ENCODE measurements around the gene DPYSL3. TPM values are rescaled to one million over a fixed set of nuclear protein-coding genes. Genes with fewer than 3 reads are reported as not detected.

DPYSL3 gene
- polyA plus RNA-seq, 1 of the 3 experiments (the other 2 are of a cell fraction): 123 TPM

- H3K27ac ChIP-seq (ENCODE audit: low read depth in 2 of 2, low read length in 1 of 2): no peak overlapping the region; a peak in 1 of 4 replicates
Observed at GRCh38 chr5:147382776-147383175, 127.1 kb downstream of the DPYSL3 start.

More at GRCh38 chr5:147382776-147383175, 127.1 kb downstream of the DPYSL3 start:
- no peak overlapping the region for H3K4me2 ChIP-seq
- H3K4me3 ChIP-seq (ENCODE audit: low read depth in 2 of 2, low read length in 1 of 2): no peak overlapping the region
- CTCF ChIA-PET: interaction anchor here (0.9 to 3.1 kb wide), 3 partner anchors 9 to 196 kb away, joined by 3 to 10 read pairs (median 3); no protein-coding TSS in a partner anchor
- H3F3A ChIP-seq (replicated peaks; ENCODE audit: insufficient read depth): no peaks in the 10 kb centered on the region
- no peak for DNase-seq
- H4K20me1 ChIP-seq (ENCODE audit: insufficient read depth): no peaks in the 10 kb centered on the region
- H3K36me3 ChIP-seq (replicated peaks in 1 of 2; ENCODE audit: control insufficient read depth in 1 of 2, insufficient read depth in 2 of 2, low read length in 1 of 2): no peaks in the 10 kb centered on the region
- no peaks in the 10 kb centered on the region for H3K79me2 ChIP-seq (ENCODE audit: insufficient read depth)
- H3K9me3 ChIP-seq: no peaks in the 10 kb centered on the region
- WGBS (ENCODE audit: low lambda C conversion rate): 89% methylated on average over 4 of the region's 4 CpGs
- POLR2A ChIA-PET: no interaction called here
- H3K4me1 ChIP-seq (ENCODE audit: control insufficient read depth in 1 of 2, insufficient read depth in 2 of 2, low read depth in 1 of 2, low read length in 1 of 2): peaks cover 0 to 35% of the 10 kb centered on the region in 2 experiments; a peak in 2 of 4 replicates
- no peak overlapping the region for H3K9ac ChIP-seq
- TF ChIP-seq TCF12 (IDR thresholded peaks at IDR 0.05) (no peak), REST (IDR thresholded peaks at IDR 0.05; ENCODE audit: low read depth, low read length) (no peak), TAF1 (IDR thresholded peaks at IDR 0.05; ENCODE audit: borderline replicate concordance, low read depth, low read length) (no peak), TEAD4 (IDR thresholded peaks at IDR 0.05; ENCODE audit: borderline replicate concordance, insufficient read depth) (no peak), RCOR1 (IDR thresholded peaks at IDR 0.05; ENCODE audit: low read length) (no peak), NRF1 (IDR thresholded peaks at IDR 0.05; ENCODE audit: low read depth, low read length) (no peak), FOSL2 (IDR thresholded peaks at IDR 0.05; ENCODE audit: borderline replicate concordance, low read depth) (no peak), EP300 (IDR thresholded peaks at IDR 0.05; ENCODE audit: borderline replicate concordance in 1 of 2, low read depth in 1 of 2, low read length in 1 of 2) (no peak), CTCF (IDR thresholded peaks at IDR 0.05) (no peak), SIN3A (IDR thresholded peaks at IDR 0.05; ENCODE audit: borderline replicate concordance, low read depth, low read length) (no peak), JUND (IDR thresholded peaks at IDR 0.05) (no peak), POLR2AphosphoS5 (IDR thresholded peaks at IDR 0.05; ENCODE audit: low read depth, low read length) (no peak), USF2 (IDR thresholded peaks at IDR 0.05; ENCODE audit: borderline replicate concordance, low read depth, low read length) (no peak), YY1 (IDR thresholded peaks at IDR 0.05; ENCODE audit: low read depth) (no peak)
- H3K27me3 ChIP-seq (ENCODE audit: insufficient read depth): no peaks in the 10 kb centered on the region
- no peak overlapping the region for H2AFZ ChIP-seq (ENCODE audit: low read depth)
- no peaks in the 10 kb centered on the region for H3K9me2 ChIP-seq

All from SK-N-SH (cell line).